Activated CD8-positive, alpha-beta memory T cell treated with anti-CD3 and anti-CD28 coated beads, Interleukin-2, amount 10 ng/mL, durations not matched to agents 7 days and 5 days (primary cell): ENCODE results near the gene TNFSF11. TPM values are rescaled to one million over a fixed set of nuclear protein-coding genes. Genes with fewer than 3 reads are reported as not detected.

Experiments
- ATAC-seq: fragments of 150-1000 bp; cut with Tn5 transposase; one replicate; pipeline ENCODE4 v1.10.0; 2021; ENCODE audit warnings: moderate library complexity
- CTCF ChIA-PET: fragments of 350-600 bp; sonication (Branson Sonifier 250); formaldehyde crosslinking; loops from one replicate; lab custom pipeline; 2021; ENCODE audit warnings: antibody characterized with exemption; lab: Charles Lee
- DNase-seq: peaks from one replicate; pipeline ENCODE4 v3.0.0-alpha.2; 2020
- H3K27ac Mint-ChIP-seq: one replicate; pipeline ENCODE4 v1.8.0; 2021; ENCODE audit warnings: mild to moderate bottlenecking, mixed read lengths
- H3K27me3 Mint-ChIP-seq: one replicate; pipeline ENCODE4 v1.8.0; 2021; ENCODE audit warnings: mixed read lengths
- H3K36me3 Mint-ChIP-seq: one replicate; pipeline ENCODE4 v1.8.0; 2021; ENCODE audit warnings: mild to moderate bottlenecking, mixed read lengths
- H3K4me1 Mint-ChIP-seq: one replicate; pipeline ENCODE4 v1.8.0; 2021; ENCODE audit warnings: mixed read lengths
- H3K4me3 Mint-ChIP-seq: one replicate; pipeline ENCODE4 v1.8.0; 2021; ENCODE audit warnings: mild to moderate bottlenecking, moderate library complexity, mixed read lengths
- H3K9me3 Mint-ChIP-seq: one replicate; pipeline ENCODE4 v1.8.0; 2022; ENCODE audit warnings: low read depth, mixed read lengths
- total RNA-seq, 2 experiments: library from RNA; stranded (reverse); gene quantifications; one replicate each; pipeline ENCODE4 v1.2.3, GENCODE V29; 2021

TNFSF11 gene
- 1 to 10 TPM in 1 of 2 experiments, under 1 TPM in 1; 0.76 to 2.4 TPM for total RNA-seq

GRCh38 chr13:42574011-42574410 is at the start of gene TNFSF11:
Gene TNFSF11, plus strand, starts transcription at chr13:42574152. Its CDS starts 152 bp downstream, at chr13:42574304.
- peak; percentile 37 for ATAC-seq
- Mint-ChIP-seq H3K4me3 (peak within 1 kb of the TSS; percentile 68), H3K27ac (peak within 1 kb of the TSS; percentile 26), H3K36me3 (peaks cover 7% of the 10 kb centered on the region), H3K4me1 (peaks cover 19% of the 10 kb centered on the region), H3K9me3 (peaks cover 7% of the 10 kb centered on the region), H3K27me3 (peaks cover 69% of the 10 kb centered on the region)
- DNase-seq: no peak
- CTCF ChIA-PET: no interaction called here

DNA sequence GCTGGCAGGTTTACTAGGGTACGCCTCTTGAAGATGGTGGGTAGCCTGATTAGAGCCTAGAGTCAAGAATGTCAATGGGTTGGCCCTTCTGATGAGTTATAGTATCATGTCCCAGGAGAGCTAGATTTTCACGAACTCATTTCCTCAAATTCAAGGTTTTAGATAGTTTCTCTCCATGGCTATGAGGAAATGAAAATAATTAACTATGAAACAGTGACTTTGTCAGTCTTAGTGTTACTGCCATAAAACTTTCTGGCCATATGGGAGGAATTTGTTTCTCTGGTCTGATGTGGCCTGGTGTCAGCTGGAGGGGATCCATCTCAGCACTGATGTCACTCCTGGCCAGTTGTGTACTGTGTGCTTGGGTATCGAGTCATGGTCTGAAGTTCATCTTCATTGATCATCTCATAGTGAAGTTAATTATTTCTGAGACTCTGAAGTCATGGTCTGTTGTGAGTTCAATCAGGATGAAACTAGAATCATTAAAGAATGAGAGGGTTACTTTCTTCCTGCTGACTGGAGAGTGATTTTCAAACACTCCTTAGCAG is 49.4 kb upstream of the TNFSF11 start:
- Mint-ChIP-seq H3K9me3 (no peaks in the 10 kb centered on the region), H3K4me1 (no peaks in the 10 kb centered on the region), H3K4me3 (no peak overlapping the region), H3K27ac (no peak overlapping the region), H3K27me3 (peaks cover 3% of the 10 kb centered on the region), H3K36me3 (no peaks in the 10 kb centered on the region)
- CTCF ChIA-PET: interaction anchor here (1.1 kb wide), 1 partner anchor 10 kb away, joined by 3 read pairs; no protein-coding TSS in a partner anchor
- ATAC-seq: no peak
- no peak for DNase-seq

GRCh38 chr13:42525035-42525504 is 48.9 kb upstream of the TNFSF11 start:
- Mint-ChIP-seq H3K27ac (no peak overlapping the region), H3K4me1 (no peaks in the 10 kb centered on the region), H3K36me3 (no peaks in the 10 kb centered on the region), H3K27me3 (peaks cover 3% of the 10 kb centered on the region), H3K9me3 (no peaks in the 10 kb centered on the region), H3K4me3 (no peak overlapping the region)
- CTCF ChIA-PET: interaction anchor here (1.1 kb wide), 1 partner anchor 9 kb away, joined by 3 read pairs; no protein-coding TSS in a partner anchor
- ATAC-seq (no peak), DNase-seq (no peak)

GRCh38 chr13:42526276-42526675 is 47.7 kb upstream of the TNFSF11 start:
- H3K4me3 Mint-ChIP-seq: no peak overlapping the region
- H3K36me3 Mint-ChIP-seq: no peaks in the 10 kb centered on the region
- no peak overlapping the region for H3K27ac Mint-ChIP-seq
- CTCF ChIA-PET: no interaction called here
- no peaks in the 10 kb centered on the region for H3K9me3 Mint-ChIP-seq
- peaks cover 3% of the 10 kb centered on the region for H3K4me1 Mint-ChIP-seq
- DNase-seq (no peak), ATAC-seq (no peak)
- peaks cover 3% of the 10 kb centered on the region for H3K27me3 Mint-ChIP-seq

GRCh38 chr13:42526804-42527203 is 47.1 kb upstream of the TNFSF11 start:
- DNase-seq (no peak), ATAC-seq (no peak)
- Mint-ChIP-seq H3K4me1 (peaks cover 3% of the 10 kb centered on the region), H3K9me3 (no peaks in the 10 kb centered on the region), H3K27ac (no peak overlapping the region), H3K4me3 (no peak overlapping the region), H3K36me3 (no peaks in the 10 kb centered on the region), H3K27me3 (peaks cover 3% of the 10 kb centered on the region)
- CTCF ChIA-PET: no interaction called here

- CTCF ChIA-PET: interaction anchor here (0.7 kb wide), 1 partner anchor 10 kb away, joined by 3 read pairs; no protein-coding TSS in a partner anchor
- no peak overlapping the region for H3K4me3 Mint-ChIP-seq
- H3K36me3 Mint-ChIP-seq: no peaks in the 10 kb centered on the region
- no peak for ATAC-seq
- no peak overlapping the region for H3K27ac Mint-ChIP-seq
- H3K27me3 Mint-ChIP-seq: no peaks in the 10 kb centered on the region
- H3K4me1 Mint-ChIP-seq: peaks cover 3% of the 10 kb centered on the region
- DNase-seq: no peak
- no peaks in the 10 kb centered on the region for H3K9me3 Mint-ChIP-seq
These were observed 41.2 kb upstream of the TNFSF11 start for GRCh38 chr13:42532561-42533335.

GRCh38 chr13:42533336-42533591 is 40.7 kb upstream of the TNFSF11 start:
- no peaks in the 10 kb centered on the region for H3K27me3 Mint-ChIP-seq
- no peak for DNase-seq
- H3K27ac Mint-ChIP-seq: no peak overlapping the region
- H3K36me3 Mint-ChIP-seq: no peaks in the 10 kb centered on the region
- H3K4me3 Mint-ChIP-seq: no peak overlapping the region
- CTCF ChIA-PET: interaction anchor here (0.7 kb wide), 1 partner anchor 9 kb away, joined by 3 read pairs; no protein-coding TSS in a partner anchor
- peaks cover 3% of the 10 kb centered on the region for H3K4me1 Mint-ChIP-seq
- ATAC-seq: no peak
- no peaks in the 10 kb centered on the region for H3K9me3 Mint-ChIP-seq

GRCh38 chr13:42534785-42535184 is 39.2 kb upstream of the TNFSF11 start:
- no peaks in the 10 kb centered on the region for H3K36me3 Mint-ChIP-seq
- CTCF ChIA-PET: interaction anchor here (1.4 kb wide), 1 partner anchor 10 kb away, joined by 3 read pairs; no protein-coding TSS in a partner anchor

GRCh38 chr13:42538996-42539395 is 35.0 kb upstream of the TNFSF11 start:
- no peak for ATAC-seq
- H3K4me3 Mint-ChIP-seq: no peak overlapping the region
- no peak overlapping the region for H3K27ac Mint-ChIP-seq
- no peak for DNase-seq
- H3K4me1 Mint-ChIP-seq: no peaks in the 10 kb centered on the region
- CTCF ChIA-PET: no interaction called here
- no peaks in the 10 kb centered on the region for H3K9me3 Mint-ChIP-seq
- H3K36me3 Mint-ChIP-seq: no peaks in the 10 kb centered on the region
- no peaks in the 10 kb centered on the region for H3K27me3 Mint-ChIP-seq

More at GRCh38 chr13:42534785-42535184, 39.2 kb upstream of the TNFSF11 start:
- DNase-seq (no peak), ATAC-seq (no peak)
- no peaks in the 10 kb centered on the region for H3K9me3 Mint-ChIP-seq
- no peak overlapping the region for H3K4me3 Mint-ChIP-seq
- H3K27me3 Mint-ChIP-seq: no peaks in the 10 kb centered on the region
- no peak overlapping the region for H3K27ac Mint-ChIP-seq
- H3K4me1 Mint-ChIP-seq: peaks cover 3% of the 10 kb centered on the region

- no peaks in the 10 kb centered on the region for H3K36me3 Mint-ChIP-seq
These were observed 34.3 kb upstream of the TNFSF11 start for GRCh38 chr13:42539670-42540069.

DNA sequence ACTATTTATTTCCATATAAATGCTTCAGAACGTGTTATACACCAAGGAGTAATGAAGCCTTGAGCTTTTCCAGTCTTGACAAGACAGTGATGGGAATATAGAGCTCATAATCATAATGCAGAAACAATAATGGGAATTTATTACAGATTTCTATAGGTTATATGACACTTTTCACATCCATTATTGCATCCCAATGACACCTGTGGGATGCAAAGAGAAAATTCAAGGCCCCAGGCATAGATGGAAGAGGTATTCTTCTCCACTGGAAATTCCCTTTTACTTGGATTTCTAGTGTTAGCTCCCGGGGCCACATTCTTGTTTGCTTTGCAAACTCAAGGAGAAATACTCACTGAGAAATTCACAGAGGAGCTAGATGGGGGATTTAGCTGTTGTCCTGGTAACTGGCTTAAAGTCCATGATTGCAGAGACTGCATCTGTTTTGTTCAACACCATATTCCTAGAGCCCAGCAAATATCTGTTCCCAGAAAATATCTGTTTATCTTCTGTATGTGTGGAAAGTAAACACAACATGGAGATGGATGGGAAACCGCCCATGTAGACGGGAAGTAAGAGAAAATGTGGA is 30.6 kb upstream of the TNFSF11 start:
- H3K4me3 Mint-ChIP-seq: no peak overlapping the region
- DNase-seq (no peak), ATAC-seq (no peak)
- CTCF ChIA-PET: interaction anchor here (1.4 kb wide), 1 partner anchor 10 kb away, joined by 3 read pairs; no protein-coding TSS in a partner anchor
- no peaks in the 10 kb centered on the region for H3K27me3 Mint-ChIP-seq
- H3K4me1 Mint-ChIP-seq: peaks cover 11% of the 10 kb centered on the region
- no peaks in the 10 kb centered on the region for H3K9me3 Mint-ChIP-seq
- no peak overlapping the region for H3K27ac Mint-ChIP-seq
- no peaks in the 10 kb centered on the region for H3K36me3 Mint-ChIP-seq

More at GRCh38 chr13:42539670-42540069, 34.3 kb upstream of the TNFSF11 start:
- Mint-ChIP-seq H3K4me3 (no peak overlapping the region), H3K9me3 (no peaks in the 10 kb centered on the region), H3K27me3 (no peaks in the 10 kb centered on the region), H3K27ac (no peak overlapping the region), H3K4me1 (no peaks in the 10 kb centered on the region)
- DNase-seq (no peak), ATAC-seq (no peak)
- CTCF ChIA-PET: no interaction called here

- Mint-ChIP-seq H3K9me3 (no peaks in the 10 kb centered on the region), H3K27ac (no peak overlapping the region), H3K27me3 (no peaks in the 10 kb centered on the region), H3K36me3 (no peaks in the 10 kb centered on the region), H3K4me3 (no peak overlapping the region), H3K4me1 (peaks cover 19% of the 10 kb centered on the region)
- CTCF ChIA-PET: interaction anchor here (0.7 kb wide), 1 partner anchor 146 kb away, joined by 3 read pairs; no protein-coding TSS in a partner anchor
- DNase-seq (no peak), ATAC-seq (no peak)
These were observed 29.6 kb upstream of the TNFSF11 start for GRCh38 chr13:42544246-42544926.

GRCh38 chr13:42545842-42546241 is 28.1 kb upstream of the TNFSF11 start:
- Mint-ChIP-seq H3K36me3 (peaks cover 2% of the 10 kb centered on the region), H3K4me3 (no peak overlapping the region), H3K4me1 (peaks cover 21% of the 10 kb centered on the region), H3K27ac (no peak overlapping the region), H3K9me3 (no peaks in the 10 kb centered on the region), H3K27me3 (no peaks in the 10 kb centered on the region)
- ATAC-seq (no peak), DNase-seq (no peak)
- CTCF ChIA-PET: no interaction called here
